SK-N-SH (cell line): ENCODE results near the gene ARL8A. TPM values are rescaled to one million over a fixed set of nuclear protein-coding genes. Genes with fewer than 3 reads are reported as not detected.

Source experiments
- CTCF ChIA-PET: fragments of 300-600, 350-600 bp; formaldehyde crosslinking; extraction: SDS; loops from one replicate; lab custom pipeline; 2021; lab: Yijun Ruan, JAX
- POLR2A ChIA-PET: fragments of 350-600 bp; sonication (Branson Sonifier 250); formaldehyde crosslinking; extraction: SDS; loops from one replicate; lab custom pipeline; 2020; ENCODE audit warnings: antibody characterized with exemption, inconsistent platforms; lab: Yijun Ruan, JAX
- DNase-seq: peaks from one replicate; pipeline ENCODE4 v3.0.0; 2012
- H2AFZ ChIP-seq: fragments of 200-600 bp; sonication (generic); 2 replicates; pipeline ENCODE4 v1.8.1; 2016; ENCODE audit warnings: antibody characterized with exemption, mild to moderate bottlenecking, low read depth
- H3F3A ChIP-seq: fragments of 200-600 bp; sonication (generic); replicated peaks from 2 replicates; pipeline ENCODE3; 2016; ENCODE audit warnings: antibody characterized with exemption, mild to moderate bottlenecking; ENCODE audit not compliant: insufficient read depth
- H3K27ac ChIP-seq, 2 experiments: fragments of 200-500 bp in 1 of 2; fragments of 200-600 bp in 1 of 2; sonication (Bioruptor generic) in 1 of 2; sonication (generic), shearing (Covaris generic) in 1 of 2; 2 replicates each; pipeline versions ENCODE4 v1.5.1 to v1.6.1; 2014 to 2016; ENCODE audit warnings: low read depth in 2 of 2, inconsistent platforms in 1 of 2, low read length in 1 of 2, mild to moderate bottlenecking in 1 of 2, mixed read lengths in 1 of 2
- H3K27me3 ChIP-seq: fragments of 200-600 bp; sonication (generic), shearing (Covaris generic); 2 replicates; pipeline ENCODE4 v1.6.1; 2016; ENCODE audit warnings: mixed run types; ENCODE audit not compliant: insufficient read depth
- H3K36me3 ChIP-seq, 2 experiments: fragments of 200-500 bp in 1 of 2; fragments of 200-600 bp in 1 of 2; sonication (Bioruptor generic) in 1 of 2; sonication (generic) in 1 of 2; replicated peaks in 1 of 2; 2 replicates each; pipeline versions ENCODE3 to v1.5.1; 2014 to 2016; ENCODE audit warnings: low read length in 1 of 2, mild to moderate bottlenecking in 1 of 2; ENCODE audit not compliant: insufficient read depth in 2 of 2, control insufficient read depth in 1 of 2
- H3K4me1 ChIP-seq, 2 experiments: fragments of 200-500 bp in 1 of 2; fragments of 200-600 bp in 1 of 2; sonication (Bioruptor generic) in 1 of 2; sonication (generic), shearing (Covaris generic) in 1 of 2; 2 replicates each; pipeline versions ENCODE4 v1.5.1 to v1.6.1; 2014 to 2016; ENCODE audit warnings: low read depth in 1 of 2, low read length in 1 of 2, mixed run types in 1 of 2; ENCODE audit not compliant: insufficient read depth in 2 of 2, control insufficient read depth in 1 of 2
- H3K4me2 ChIP-seq: fragments of 200-600 bp; sonication (generic), shearing (Covaris generic); 2 replicates; pipeline ENCODE4 v1.6.1; 2017; ENCODE audit warnings: mixed run types
- H3K4me3 ChIP-seq, 2 experiments: fragments of 200-500 bp in 1 of 2; fragments of 200-600 bp in 1 of 2; sonication (Bioruptor generic) in 1 of 2; sonication (generic), shearing (Covaris generic) in 1 of 2; 2 replicates each; pipeline versions ENCODE4 v1.5.1 to v1.8.1; 2014 to 2016; ENCODE audit warnings: low read depth in 2 of 2, inconsistent platforms in 1 of 2, low read length in 1 of 2, mild to moderate bottlenecking in 1 of 2, mixed read lengths in 1 of 2, moderate library complexity in 1 of 2
- H3K79me2 ChIP-seq: fragments of 200-600 bp; sonication (generic); 2 replicates; pipeline ENCODE4 v1.8.1; 2017; ENCODE audit warnings: mild to moderate bottlenecking; ENCODE audit not compliant: insufficient read depth
- H3K9ac ChIP-seq: fragments of 200-600 bp; sonication (generic); 2 replicates; pipeline ENCODE4 v1.6.1; 2017; ENCODE audit warnings: mixed run types
- H3K9me2 ChIP-seq: fragments of 200-600 bp; sonication (generic); 2 replicates; pipeline ENCODE4 v1.6.1; 2017; ENCODE audit warnings: mixed run types
- H3K9me3 ChIP-seq: fragments of 200-600 bp; sonication (generic); 2 replicates; pipeline ENCODE4 v1.6.1; 2017; ENCODE audit warnings: mixed run types, mild to moderate bottlenecking, moderate library complexity
- H4K20me1 ChIP-seq: fragments of 200-600 bp; sonication (generic); 2 replicates; pipeline ENCODE4 v1.6.1; 2017; ENCODE audit warnings: mild to moderate bottlenecking, mixed run types; ENCODE audit not compliant: insufficient read depth
- FOSL2 ChIP-seq: IDR thresholded peaks from 2 replicates; pipeline ENCODE4 v1.4.0; 2012; ENCODE audit warnings: low read depth, mild to moderate bottlenecking, moderate library complexity, borderline replicate concordance
- GATA2 ChIP-seq: sonication (generic); formaldehyde crosslinking; IDR thresholded peaks from 2 replicates; pipeline ENCODE4 v1.5.0; 2020; ENCODE audit warnings: mild to moderate bottlenecking, missing genetic modification reagents
- MAX ChIP-seq: IDR thresholded peaks from 2 replicates; pipeline ENCODE4 v1.4.0; 2012; ENCODE audit warnings: low read depth
- MXI1 ChIP-seq: IDR thresholded peaks from 2 replicates; pipeline ENCODE4 v1.6.1; 2012; ENCODE audit warnings: mild to moderate bottlenecking, low read depth, low read length, improper control_type of control experiment
- NFIC ChIP-seq: IDR thresholded peaks from 2 replicates; pipeline ENCODE4 v1.4.0; 2012; ENCODE audit warnings: borderline replicate concordance
- RAD21 ChIP-seq: IDR thresholded peaks from 2 replicates; pipeline ENCODE4 v1.6.1; 2012; ENCODE audit warnings: mild to moderate bottlenecking, low read length
- RCOR1 ChIP-seq: fragments of 150-350 bp; IDR thresholded peaks from 2 replicates; pipeline ENCODE4 v1.6.1; 2017; ENCODE audit warnings: antibody characterized with exemption, low read length
- RFX5 ChIP-seq: IDR thresholded peaks from 2 replicates; pipeline ENCODE4 v1.6.1; 2012; ENCODE audit warnings: mild to moderate bottlenecking, improper control_type of control experiment, low read length
- TAF1 ChIP-seq: IDR thresholded peaks from 2 replicates; pipeline ENCODE4 v1.6.1; 2012; ENCODE audit warnings: low read depth, mild to moderate bottlenecking, low read length, moderate library complexity, borderline replicate concordance
- USF1 ChIP-seq: IDR thresholded peaks from 2 replicates; pipeline ENCODE4 v1.4.0; 2012; ENCODE audit warnings: low read depth, borderline replicate concordance
- YY1 ChIP-seq: IDR thresholded peaks from 2 replicates; pipeline ENCODE4 v1.4.0; 2012; ENCODE audit warnings: low read depth, mild to moderate bottlenecking
- ZBTB33 ChIP-seq: IDR thresholded peaks from 2 replicates; pipeline ENCODE4 v1.4.0; 2012; ENCODE audit warnings: low read depth, borderline replicate concordance
- WGBS: methylation state at CpG from one replicate; pipeline ENCODE4 v1.1.6; 2017; ENCODE audit warnings: low lambda C conversion rate; 5-methylcytosine and 5-hydroxymethylcytosine counted together
- polyA plus RNA-seq, 3 experiments: library from polyadenylated mRNA; depleted of rRNA; stranded (reverse); fragments of >200 nt; gene quantifications; 2 replicates each; pipeline ENCODE4 v1.2.3, GENCODE V29; 2012
- TF ChIP-seq, protein P1 (sequence below): fragments of 150-350 bp; IDR thresholded peaks from 2 replicates; pipeline ENCODE4 v1.6.1; 2016; ENCODE audit warnings: mild to moderate bottlenecking, low read depth, low read length

The ARL8A gene
- polyA plus RNA-seq, 1 of the 3 experiments (the other 2 are of a cell fraction), result 66.9 TPM

GRCh38 chr1:202186327-202186726, 41.8 kb upstream of the ARL8A start:
- H3K36me3 ChIP-seq, result no peaks in the 10 kb centered on the region
- no peak overlapping the region for H3K9ac ChIP-seq
- no peak overlapping the region for H3K27ac ChIP-seq
- no peaks in the 10 kb centered on the region for H3K9me3 ChIP-seq
- TF ChIP-seq YY1 (no peak), TAF1 (no peak), GATA2 (CRISPR knock-in tag) (no peak), MXI1 (no peak), RAD21 (no peak), NFIC (no peak), MAX (no peak), RFX5 (no peak), USF1 (no peak), FOSL2 (no peak), RCOR1 (no peak), ZBTB33 (no peak)
- TF ChIP-seq, protein P1, sequence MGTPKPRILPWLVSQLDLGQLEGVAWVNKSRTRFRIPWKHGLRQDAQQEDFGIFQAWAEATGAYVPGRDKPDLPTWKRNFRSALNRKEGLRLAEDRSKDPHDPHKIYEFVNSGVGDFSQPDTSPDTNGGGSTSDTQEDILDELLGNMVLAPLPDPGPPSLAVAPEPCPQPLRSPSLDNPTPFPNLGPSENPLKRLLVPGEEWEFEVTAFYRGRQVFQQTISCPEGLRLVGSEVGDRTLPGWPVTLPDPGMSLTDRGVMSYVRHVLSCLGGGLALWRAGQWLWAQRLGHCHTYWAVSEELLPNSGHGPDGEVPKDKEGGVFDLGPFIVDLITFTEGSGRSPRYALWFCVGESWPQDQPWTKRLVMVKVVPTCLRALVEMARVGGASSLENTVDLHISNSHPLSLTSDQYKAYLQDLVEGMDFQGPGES, result no peak
- DNase-seq, result no peak
- 49% methylated on average over 7 of the region's 7 CpGs for WGBS
- H2AFZ ChIP-seq, result no peak overlapping the region
- ChIA-PET POLR2A (no interaction called here), CTCF (interaction anchor here (0.7 to 8.1 kb wide), 9 partner anchors 12 to 533 kb away, joined by 3 to 187 read pairs (median 4); no protein-coding TSS in a partner anchor)
- no peak overlapping the region for H3K4me3 ChIP-seq
- H4K20me1 ChIP-seq, result no peaks in the 10 kb centered on the region
- peaks cover 2% of the 10 kb centered on the region; the same call in 1 of the 2 replicates for H3K27me3 ChIP-seq
- no peaks in the 10 kb centered on the region for H3K9me2 ChIP-seq
- no peaks in the 10 kb centered on the region for H3F3A ChIP-seq
- H3K4me2 ChIP-seq, result no peak overlapping the region
- peaks cover 0 to 4% of the 10 kb centered on the region in 2 experiments; a peak in 1 of 4 replicates for H3K4me1 ChIP-seq
- H3K79me2 ChIP-seq, result no peaks in the 10 kb centered on the region
